Mucosa of rectum (tissue), 2 donors: ENCODE measurements around the gene TGM2.

Experiments
- H3K27ac ChIP-seq, 2 donors: one replicate each; pipeline ENCODE4 v1.7.0; 2013; ENCODE audit warnings: inconsistent platforms in 2 of 2, low read depth in 2 of 2, low read length in 2 of 2
- H3K27me3 ChIP-seq, 2 donors: one replicate each; pipeline ENCODE4 v1.7.0; 2013; ENCODE audit warnings: low read length in 2 of 2; ENCODE audit not compliant: control insufficient read depth in 2 of 2, insufficient read depth in 2 of 2
- H3K36me3 ChIP-seq, 2 donors: one replicate each; pipeline ENCODE4 v1.7.0; 2013; ENCODE audit warnings: low read length in 2 of 2; ENCODE audit not compliant: control insufficient read depth in 2 of 2, insufficient read depth in 2 of 2
- H3K4me1 ChIP-seq, 2 donors: one replicate each; pipeline ENCODE4 v1.7.0; 2013; ENCODE audit warnings: low read length in 2 of 2, mild to moderate bottlenecking in 1 of 2; ENCODE audit not compliant: control insufficient read depth in 2 of 2, insufficient read depth in 2 of 2
- H3K4me3 ChIP-seq, 2 donors: one replicate each; pipeline ENCODE4 v1.7.0; 2013; ENCODE audit warnings: low read length in 2 of 2
- H3K9ac ChIP-seq, 2 donors: one replicate each; pipeline ENCODE4 v1.7.0; 2013; ENCODE audit warnings: low read length in 2 of 2, low read depth in 1 of 2, mild to moderate bottlenecking in 1 of 2
- H3K9me3 ChIP-seq, 2 donors: one replicate each; pipeline ENCODE4 v1.7.0; 2013; ENCODE audit warnings: low read length in 2 of 2; ENCODE audit not compliant: control insufficient read depth in 2 of 2
- donor health status: healthy.
- donor health status: Normal muscosa, but diverticular disease.

Gene TGM2

DNA sequence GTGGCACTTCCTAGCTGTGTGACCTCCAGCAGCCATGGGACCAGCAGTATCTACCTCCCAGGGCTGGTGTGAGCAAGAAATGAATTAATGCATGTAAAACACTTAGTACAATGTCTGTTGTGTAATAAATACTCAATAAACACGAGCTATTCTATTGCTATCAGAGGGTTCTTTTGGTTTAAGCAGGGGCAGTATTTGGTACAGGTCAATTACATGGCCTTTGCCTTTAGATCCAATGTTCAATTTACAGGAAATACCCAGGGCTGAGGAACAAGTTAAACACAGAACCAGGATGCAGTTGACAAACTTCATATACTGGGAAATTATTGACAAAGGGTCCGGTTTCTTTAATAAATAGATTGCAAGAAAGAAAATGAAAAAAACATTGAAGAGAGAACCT is 2.9 kb downstream of the TGM2 start:
- peaks cover 10 to 11% of the 10 kb centered on the region in 2 donors for H3K4me1 ChIP-seq
- H3K9me3 ChIP-seq, result no peaks in the 10 kb centered on the region
- H3K4me3 ChIP-seq, result no peak overlapping the region
- no peaks in the 10 kb centered on the region for H3K27me3 ChIP-seq
- H3K36me3 ChIP-seq, result no peaks in the 10 kb centered on the region
- H3K9ac ChIP-seq, result no peak overlapping the region
- H3K27ac ChIP-seq, result no peak overlapping the region

DNA sequence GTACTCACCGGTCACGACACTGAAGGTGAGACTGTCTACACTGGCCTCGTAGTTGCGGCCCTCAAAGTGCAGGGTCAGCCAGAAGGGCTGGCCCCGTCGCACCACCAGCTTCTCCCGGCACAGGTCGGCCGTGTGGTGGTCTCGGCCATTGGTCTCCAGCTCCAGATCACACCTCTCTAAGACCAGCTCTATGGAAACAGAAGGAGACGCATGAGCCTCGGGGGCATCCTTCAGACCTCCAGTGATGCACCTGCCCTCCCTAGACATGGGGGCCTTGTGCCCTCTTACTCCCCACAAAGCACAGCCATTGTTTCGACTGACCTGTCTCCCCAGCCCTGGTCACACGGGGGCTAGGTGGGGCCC is 3.7 kb downstream of the TGM2 start:
- Histone ChIP-seq H3K4me1 (peaks cover 10 to 11% of the 10 kb centered on the region in 2 donors), H3K9ac (no peak overlapping the region), H3K27me3 (no peaks in the 10 kb centered on the region), H3K9me3 (no peaks in the 10 kb centered on the region), H3K36me3 (no peaks in the 10 kb centered on the region), H3K27ac (no peak overlapping the region), H3K4me3 (no peak overlapping the region)

DNA sequence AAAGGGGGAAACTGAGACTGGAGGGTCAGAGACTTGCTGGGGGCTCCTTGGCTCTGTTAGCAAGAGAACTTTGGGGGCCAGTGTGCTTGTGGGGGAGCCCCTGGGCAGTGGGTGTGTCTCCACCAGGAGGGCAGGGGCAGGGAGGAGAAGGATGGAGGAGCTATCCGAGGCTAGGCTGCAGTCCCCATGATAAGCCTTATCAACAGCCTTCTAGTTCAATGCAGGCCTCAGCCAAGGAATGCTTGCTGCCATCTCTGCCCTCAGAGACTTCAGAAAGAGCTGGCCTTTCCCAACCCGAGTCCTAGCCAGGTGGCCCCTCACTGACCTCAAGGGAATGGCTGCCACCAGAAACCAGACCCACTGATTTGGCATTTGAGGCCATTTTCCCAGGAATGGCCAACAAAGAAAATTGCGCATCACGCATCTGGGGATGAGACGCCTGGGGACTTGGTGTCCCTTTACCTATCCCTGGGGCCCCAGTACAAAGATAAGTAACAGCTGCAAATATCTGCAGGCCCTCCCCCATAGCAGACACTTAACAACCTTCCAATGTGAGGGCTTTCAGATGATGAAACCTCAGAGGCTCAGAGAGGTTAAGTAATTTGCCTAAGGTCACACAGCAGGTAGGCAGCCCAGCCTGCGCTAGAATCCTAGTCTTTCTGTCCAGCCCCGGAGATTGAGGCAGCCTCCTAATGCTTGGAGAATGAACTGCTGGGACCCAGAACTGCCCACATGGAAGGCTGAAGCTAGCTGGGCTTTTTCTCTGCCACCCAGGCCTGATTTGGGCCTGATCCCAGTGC is 4.9 kb downstream of the TGM2 start:
- Histone ChIP-seq H3K27ac (no peak overlapping the region), H3K27me3 (no peaks in the 10 kb centered on the region), H3K36me3 (no peaks in the 10 kb centered on the region), H3K9ac (no peak overlapping the region), H3K9me3 (no peaks in the 10 kb centered on the region), H3K4me3 (no peak overlapping the region), H3K4me1 (peaks cover 0 to 4% of the 10 kb centered on the region in 2 donors)

DNA sequence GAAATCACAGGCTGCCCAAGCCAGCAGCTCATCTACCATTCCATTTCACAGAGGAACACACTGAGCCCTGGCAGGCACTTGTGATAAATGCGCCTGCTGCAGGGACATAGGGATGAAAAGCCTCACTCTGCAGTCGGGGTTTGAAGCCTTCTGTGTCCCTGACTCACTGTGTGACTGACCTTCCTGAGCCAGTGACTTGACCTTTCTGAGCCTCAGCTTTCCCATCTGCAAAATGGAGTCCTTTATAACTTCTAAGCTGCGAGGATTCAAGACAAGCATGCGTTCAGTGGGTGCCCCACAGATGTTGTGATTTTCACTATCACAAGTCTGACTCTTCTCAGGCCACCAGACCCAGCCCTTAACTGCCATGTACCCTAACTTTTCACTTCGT is 5.5 kb downstream of the TGM2 start:
- H3K27ac ChIP-seq, result no peak overlapping the region
- H3K9ac ChIP-seq, result no peak overlapping the region
- H3K9me3 ChIP-seq, result no peaks in the 10 kb centered on the region
- H3K4me3 ChIP-seq, result no peak overlapping the region
- H3K4me1 ChIP-seq, result peaks cover 0 to 4% of the 10 kb centered on the region in 2 donors
- H3K36me3 ChIP-seq, result no peaks in the 10 kb centered on the region
- no peaks in the 10 kb centered on the region for H3K27me3 ChIP-seq

DNA sequence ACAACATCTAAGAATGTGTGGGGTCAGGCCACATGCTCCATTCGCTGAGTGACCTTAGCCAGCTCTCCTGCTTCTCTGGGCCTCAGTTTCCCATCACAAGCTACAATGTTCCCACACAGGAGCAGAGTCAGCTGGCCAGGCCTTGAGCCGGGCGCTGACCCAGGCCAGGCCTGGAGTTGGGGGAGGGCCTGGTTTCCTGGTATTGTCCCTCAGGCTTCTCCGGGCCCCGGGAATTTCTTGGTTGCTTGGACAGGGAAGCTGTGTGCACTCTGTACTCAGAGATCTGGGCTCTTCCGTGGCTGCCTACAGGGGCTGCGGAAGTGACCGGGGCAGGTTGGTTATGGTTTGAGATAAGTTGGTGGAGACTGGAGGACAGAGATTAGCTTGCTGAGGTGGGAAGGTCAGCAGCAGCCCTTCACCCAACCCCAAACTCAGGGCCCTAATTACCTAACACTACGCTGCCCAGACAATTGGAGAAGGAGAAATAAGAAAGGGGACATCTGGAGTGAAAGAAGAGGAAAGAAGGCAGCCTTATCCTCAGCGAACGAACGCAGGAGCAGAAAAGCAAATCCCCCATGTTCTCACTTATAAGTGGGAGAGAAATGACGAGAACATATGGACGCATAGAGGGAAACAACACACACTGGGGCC is 6.2 kb downstream of the TGM2 start:
- H3K27ac ChIP-seq, result no peak overlapping the region
- H3K4me3 ChIP-seq, result no peak overlapping the region
- H3K4me1 ChIP-seq, result peaks cover 0 to 4% of the 10 kb centered on the region in 2 donors
- no peaks in the 10 kb centered on the region for H3K27me3 ChIP-seq
- H3K9me3 ChIP-seq, result no peaks in the 10 kb centered on the region
- H3K36me3 ChIP-seq, result no peaks in the 10 kb centered on the region
- H3K9ac ChIP-seq, result no peak overlapping the region

DNA sequence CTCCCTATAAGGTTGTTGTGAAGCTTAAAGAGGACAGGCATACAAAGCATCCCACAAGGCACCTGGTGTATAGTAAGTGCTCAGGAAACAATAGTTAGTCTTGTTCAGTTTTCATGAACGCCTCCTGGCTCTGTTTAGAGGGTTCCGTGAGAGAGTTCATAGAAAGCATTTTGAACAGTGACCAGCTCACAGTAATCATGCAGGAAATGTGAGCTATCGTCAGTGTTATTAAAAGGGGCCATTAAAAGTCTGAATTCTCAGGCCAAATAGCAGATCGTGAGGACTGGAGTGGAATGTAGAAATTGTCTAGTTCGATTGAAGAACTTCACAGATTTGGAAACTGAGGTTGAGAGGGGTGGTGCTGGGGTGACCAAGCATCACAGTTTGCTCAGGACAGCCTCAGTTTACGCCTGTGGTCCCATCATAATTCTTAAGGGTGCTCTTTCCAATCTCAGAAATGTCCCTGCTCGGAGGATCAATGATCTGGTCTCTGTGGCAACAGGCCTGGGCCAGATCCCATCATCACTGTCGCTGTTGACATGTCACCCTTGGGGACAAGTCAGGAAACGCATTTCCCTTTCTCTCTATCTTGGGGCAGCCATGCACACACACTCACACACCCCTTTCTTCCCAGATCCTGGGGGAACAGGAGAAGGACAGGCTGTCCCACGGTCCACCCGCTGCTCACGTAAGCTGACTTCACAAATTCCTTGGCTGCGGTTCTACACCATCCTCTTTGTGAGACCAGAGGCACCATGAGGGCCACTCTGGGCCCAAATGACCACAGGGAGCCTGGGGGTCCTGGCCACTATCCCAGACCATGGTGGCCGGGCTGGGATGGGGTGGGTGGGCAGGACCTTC is 7.2 kb downstream of the TGM2 start:
- peak overlapping the region in 1 of 2 donors; percentile 44 for H3K27ac ChIP-seq
- no peaks in the 10 kb centered on the region for H3K36me3 ChIP-seq
- H3K9ac ChIP-seq, result no peak overlapping the region
- peaks cover 3 to 6% of the 10 kb centered on the region in 2 donors for H3K4me1 ChIP-seq
- H3K4me3 ChIP-seq, result no peak overlapping the region
- no peaks in the 10 kb centered on the region for H3K27me3 ChIP-seq
- no peaks in the 10 kb centered on the region for H3K9me3 ChIP-seq

DNA sequence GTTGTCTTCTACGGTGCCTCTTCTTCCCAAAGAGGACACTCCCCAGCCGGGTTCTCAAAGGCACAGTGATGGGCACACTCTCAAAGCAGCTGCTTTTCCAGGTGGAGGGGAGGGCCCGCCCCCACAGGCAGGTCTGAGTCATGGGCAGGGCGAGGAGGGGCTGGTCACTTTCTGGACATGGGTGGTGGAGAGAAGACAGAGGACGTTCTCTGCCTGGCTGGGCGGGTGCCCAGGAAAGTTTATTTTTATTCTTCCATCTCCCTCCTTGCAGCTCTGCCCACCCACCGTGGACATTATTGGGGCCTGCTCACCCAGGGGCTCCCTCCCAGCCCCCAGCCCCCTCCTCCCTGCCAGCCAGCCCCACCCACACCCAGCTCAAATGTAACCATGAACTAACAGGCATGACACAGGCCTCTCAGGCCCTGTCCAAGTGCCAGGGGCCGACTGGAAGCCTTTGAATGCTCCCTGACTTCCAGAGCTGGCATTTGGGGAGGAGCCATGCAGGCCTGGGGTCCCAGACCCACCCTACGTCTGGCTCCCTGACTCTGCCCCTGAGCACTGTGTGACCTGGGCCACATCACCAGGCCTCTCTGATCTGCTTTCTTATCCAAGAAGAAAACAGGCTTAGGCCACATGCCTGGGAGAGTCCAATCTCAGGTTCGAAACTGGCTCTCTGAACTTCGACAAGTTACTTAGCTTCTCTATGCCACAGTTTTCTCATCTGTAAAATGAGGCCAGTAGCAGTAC is 8.0 kb downstream of the TGM2 start:
- no peaks in the 10 kb centered on the region for H3K27me3 ChIP-seq
- no peaks in the 10 kb centered on the region for H3K9me3 ChIP-seq
- H3K27ac ChIP-seq, result peak overlapping the region in 1 of 2 donors; percentile 44
- peaks cover 9 to 14% of the 10 kb centered on the region in 2 donors for H3K4me1 ChIP-seq
- no peak overlapping the region for H3K4me3 ChIP-seq
- H3K9ac ChIP-seq, result no peak overlapping the region
- H3K36me3 ChIP-seq, result no peaks in the 10 kb centered on the region

DNA sequence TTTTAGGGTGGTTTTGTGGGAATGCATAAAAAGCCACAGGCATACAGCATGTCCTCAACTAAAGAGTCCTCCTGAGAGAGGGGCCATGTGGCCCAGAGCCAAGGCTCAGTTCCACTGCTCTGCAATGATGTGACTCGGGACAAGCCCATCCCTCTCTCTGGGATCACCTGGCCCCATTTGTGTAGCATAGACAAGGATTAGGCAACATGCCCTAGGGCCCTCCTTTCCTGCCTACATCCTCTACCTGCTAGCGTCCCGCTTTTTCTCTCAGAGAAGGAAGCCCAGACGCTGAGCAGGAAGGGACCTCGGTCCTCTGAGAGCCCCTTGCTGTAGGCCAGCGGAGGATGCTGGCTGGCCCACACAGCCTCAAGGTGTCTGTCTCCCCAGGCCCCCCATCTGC is 8.8 kb downstream of the TGM2 start:
- no peaks in the 10 kb centered on the region for H3K36me3 ChIP-seq
- no peak overlapping the region for H3K27ac ChIP-seq
- no peak overlapping the region for H3K9ac ChIP-seq
- H3K9me3 ChIP-seq, result no peaks in the 10 kb centered on the region
- no peak overlapping the region for H3K4me3 ChIP-seq
- peaks cover 13 to 21% of the 10 kb centered on the region in 2 donors for H3K4me1 ChIP-seq
- no peaks in the 10 kb centered on the region for H3K27me3 ChIP-seq

DNA sequence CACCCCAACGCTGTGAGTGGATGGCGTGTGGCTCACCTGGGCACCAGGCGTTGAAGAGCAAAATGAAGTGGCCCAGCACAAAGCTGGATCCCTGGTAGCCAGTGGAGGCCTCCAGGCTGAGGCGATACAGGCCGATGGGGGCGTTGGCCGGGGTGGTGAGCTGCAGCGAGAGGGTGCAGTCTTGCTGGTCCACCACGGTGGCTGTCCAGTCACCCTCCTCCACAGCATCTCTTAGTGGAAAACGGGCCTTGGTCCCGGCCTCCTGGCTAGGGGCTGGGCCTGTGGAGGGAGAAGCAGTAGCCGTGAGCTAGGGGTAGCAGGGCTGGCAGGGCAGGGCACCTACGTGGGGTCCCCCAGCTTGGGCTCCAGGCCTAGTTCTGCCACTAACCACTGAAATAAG is 9.3 kb downstream of the TGM2 start:
- Histone ChIP-seq H3K36me3 (no peaks in the 10 kb centered on the region), H3K4me1 (peaks cover 13 to 21% of the 10 kb centered on the region in 2 donors), H3K27me3 (no peaks in the 10 kb centered on the region), H3K4me3 (no peak overlapping the region), H3K9me3 (no peaks in the 10 kb centered on the region), H3K27ac (no peak overlapping the region), H3K9ac (no peak overlapping the region)
